Caco-2 (cell line): Measurements from ENCODE around the gene ZBTB5. TPM values are rescaled to one million over a fixed set of nuclear protein-coding genes. Genes with fewer than 3 reads are reported as not detected.
A peak's percentile ranks its signal among the peaks of the same experiment; 100 is the strongest.
"Not testable (repeated sequence)": the region's sequence is repeated elsewhere in the genome, so short reads cannot be mapped to it uniquely, and the experiment has no call there.

ENCODE experiments used
- BruUV-seq: library from RNA; stranded (reverse); fragments of 400-500 nt; replicated peaks from 2 replicates; lab custom pipeline; 2021; lab: Mats Ljungman, UMichigan
- CTCF ChIA-PET: fragments of 300-600 bp; sonication (Branson Sonifier 250); formaldehyde crosslinking; loops from one replicate; lab custom pipeline; 2022; ENCODE audit warnings: antibody characterized with exemption; lab: Charles Lee
- POLR2A ChIA-PET: fragments of 300-600 bp; sonication (Branson Sonifier 250); formaldehyde crosslinking; loops from one replicate; lab custom pipeline; 2022; ENCODE audit warnings: antibody characterized with exemption; lab: Charles Lee
- DNase-seq, 2 experiments: peaks; one replicate each; pipeline versions ENCODE4 v3.0.0 to v3.0.0-alpha.2; 2020 to 2022
- H3K27me3 ChIP-seq: replicated peaks from 2 replicates; pipeline ENCODE4 v1.6.0; 2011; ENCODE audit warnings: low read length; ENCODE audit not compliant: control insufficient read depth, insufficient read depth
- H3K36me3 ChIP-seq: 2 replicates; pipeline ENCODE4 v1.5.1; 2011; ENCODE audit warnings: low read length; ENCODE audit not compliant: control insufficient read depth, insufficient read depth
- H3K4me1 ChIP-seq: fragments of 250-450 bp; sonication (Bioruptor Pico); 2 replicates; pipeline ENCODE4 v1.5.1; 2020; ENCODE audit warnings: mild to moderate bottlenecking
- H3K4me3 ChIP-seq: 2 replicates; pipeline ENCODE4 v1.5.1; 2011; ENCODE audit warnings: low read depth, mild to moderate bottlenecking, control low read depth, low read length
- H3K9me3 ChIP-seq: fragments of 250-450 bp; sonication (Bioruptor Pico); 2 replicates; pipeline ENCODE4 v1.5.1; 2020; ENCODE audit warnings: mild to moderate bottlenecking, moderate library complexity
- H3K27ac Mint-ChIP-seq: one replicate; pipeline ENCODE4 v1.8.0; 2022; ENCODE audit warnings: mixed read lengths; ENCODE audit not compliant: unreplicated experiment
- H3K27me3 Mint-ChIP-seq: one replicate; pipeline ENCODE4 v1.8.0; 2022; ENCODE audit warnings: mixed read lengths; ENCODE audit not compliant: insufficient read depth, unreplicated experiment
- H3K36me3 Mint-ChIP-seq: one replicate; pipeline ENCODE4 v1.8.0; 2022; ENCODE audit warnings: mild to moderate bottlenecking, mixed read lengths; ENCODE audit not compliant: insufficient read depth, unreplicated experiment
- H3K4me1 Mint-ChIP-seq: one replicate; pipeline ENCODE4 v1.8.0; 2022; ENCODE audit warnings: low read depth, mixed read lengths; ENCODE audit not compliant: unreplicated experiment
- H3K4me3 Mint-ChIP-seq: one replicate; pipeline ENCODE4 v1.8.0; 2022; ENCODE audit warnings: mild to moderate bottlenecking, moderate library complexity, mixed read lengths; ENCODE audit not compliant: unreplicated experiment
- H3K9me3 Mint-ChIP-seq: one replicate; pipeline ENCODE4 v1.8.0; 2022; ENCODE audit warnings: mixed read lengths; ENCODE audit not compliant: unreplicated experiment
- CTCF ChIP-seq, 2 experiments: fragments of 200-600 bp in 1 of 2; IDR thresholded peaks; 1 replicate in 1 of 2; 2 replicates in 1 of 2; pipeline versions ENCODE4 v1.5.1 to v1.8.0; 2011 to 2022; ENCODE audit warnings: antibody characterized with exemption in 1 of 2, control low read depth in 1 of 2, inconsistent platforms in 1 of 2, low read depth in 1 of 2, low read length in 1 of 2, mild to moderate bottlenecking in 1 of 2, moderate library complexity in 1 of 2; ENCODE audit not compliant: insufficient read depth in 1 of 2, severe bottlenecking in 1 of 2, unreplicated experiment in 1 of 2
- intact Hi-C: fragments of 100-400 bp; cut with micrococcal nuclease; formaldehyde crosslinking; loops from one replicate; pipeline ENCODE4 v1.10.0; 2022; ENCODE audit not compliant: unreplicated experiment
- total RNA-seq: library from RNA; stranded (reverse); gene quantifications from 2 replicates; pipeline ENCODE4 v1.2.3, GENCODE V29; 2022

ZBTB5 gene
- total RNA-seq, 1 experiment from 2014 or later, result 13.2 TPM

- H3K27ac Mint-ChIP-seq, result peak overlapping the region; percentile 93
- POLR2A ChIA-PET, result interaction anchor here (1.4 kb wide), 1 partner anchor 13 kb away, joined by 4 read pairs; the partner anchor contains the start of gene POLR1E
Measured at GRCh38 chr9:37471942-37472684, 6.9 kb upstream of the ZBTB5 start.

GRCh38 chr9:37468620-37469019 lies 3.4 kb upstream of the ZBTB5 start:
- H3K4me3 ChIP-seq, result no peak overlapping the region
- H3K27me3 ChIP-seq, result no peaks in the 10 kb centered on the region
- Mint-ChIP-seq H3K36me3 (peaks cover 37% of the 10 kb centered on the region), H3K27ac (peak overlapping the region; percentile 96), H3K27me3 (no peaks in the 10 kb centered on the region), H3K9me3 (no peaks in the 10 kb centered on the region), H3K4me1 (peaks cover 24% of the 10 kb centered on the region), H3K4me3 (peak overlapping the region; percentile 95)
- no peak for DNase-seq
- BruUV-seq, result no TSS peak
- ChIA-PET CTCF (no interaction called here), POLR2A (no interaction called here)
- no peak for TF ChIP-seq CTCF (IDR thresholded peaks at IDR 0.05; ENCODE audit: insufficient read depth in 1 of 2, low read depth in 1 of 2, low read length in 1 of 2, severe bottlenecking in 1 of 2, unreplicated experiment in 1 of 2)
- H3K36me3 ChIP-seq, result no peaks in the 10 kb centered on the region
- peaks cover 16% of the 10 kb centered on the region for H3K4me1 ChIP-seq
- intact Hi-C loops, result loop anchor here (5.0 kb wide), 2 partner anchors 434 to 579 kb away; partner anchors contain the start of gene SLC25A51
- peaks cover 2% of the 10 kb centered on the region; the same call in 1 of the 2 replicates for H3K9me3 ChIP-seq

More at GRCh38 chr9:37471942-37472684, 6.9 kb upstream of the ZBTB5 start:
- Mint-ChIP-seq H3K4me1 (peaks cover 17% of the 10 kb centered on the region), H3K27me3 (no peaks in the 10 kb centered on the region), H3K9me3 (no peaks in the 10 kb centered on the region), H3K36me3 (peaks cover 11% of the 10 kb centered on the region), H3K4me3 (peak overlapping the region; percentile 77)
- intact Hi-C loops, result loop anchor here (2.0 kb wide), 1 partner anchor 57 kb away; no protein-coding TSS in a partner anchor
- BruUV-seq, result TSS peak; percentile 88
- peak overlapping the region; percentile 29 for H3K4me3 ChIP-seq
- H3K4me1 ChIP-seq, result peaks cover 11% of the 10 kb centered on the region
- H3K27me3 ChIP-seq, result no peaks in the 10 kb centered on the region
- no peak for TF ChIP-seq CTCF (IDR thresholded peaks at IDR 0.05; ENCODE audit: insufficient read depth in 1 of 2, low read depth in 1 of 2, low read length in 1 of 2, severe bottlenecking in 1 of 2, unreplicated experiment in 1 of 2)
- H3K36me3 ChIP-seq, result no peaks in the 10 kb centered on the region
- H3K9me3 ChIP-seq, result peaks cover 18% of the 10 kb centered on the region
- peak; percentile 71 to 80 for DNase-seq
- CTCF ChIA-PET, result no interaction called here

GRCh38 chr9:37467530-37467929 lies 2.3 kb upstream of the ZBTB5 start:
- Histone ChIP-seq H3K4me1 (peaks cover 22% of the 10 kb centered on the region), H3K4me3 (peak overlapping the region; percentile 49)
- H3K36me3 ChIP-seq, H3K9me3 Mint-ChIP-seq, CTCF ChIA-PET, H3K27me3 ChIP-seq, H3K9me3 ChIP-seq, POLR2A ChIA-PET, H3K27me3 Mint-ChIP-seq, BruUV-seq: not testable (repeated sequence)
- intact Hi-C loops, result loop anchor here (5.0 kb wide), 2 partner anchors 435 to 580 kb away; partner anchors contain the start of gene SLC25A51
- Mint-ChIP-seq H3K4me1 (peaks cover 33% of the 10 kb centered on the region), H3K27ac (peak overlapping the region; percentile 96), H3K36me3 (peaks cover 34% of the 10 kb centered on the region), H3K4me3 (peak overlapping the region; percentile 95)
- DNase-seq, result peak; percentile 37 to 59
